Endothelial cell of umbilical vein (primary cell): ENCODE data around the gene ABHD18. TPM values are rescaled to one million over a fixed set of nuclear protein-coding genes. Genes with fewer than 3 reads are reported as not detected.

Experiments used
- BruUV-seq: library from RNA; stranded (reverse); fragments of 400-500 nt; replicated peaks from 2 replicates; lab custom pipeline; 2021; lab: Mats Ljungman, UMichigan
- CTCF ChIA-PET: fragments of 300-600, 350-600 bp; sonication (Branson Sonifier 250); formaldehyde crosslinking; loops from one replicate; lab custom pipeline; 2021; ENCODE audit warnings: antibody characterized with exemption, inconsistent platforms; lab: Charles Lee
- POLR2A ChIA-PET: fragments of 300-600, 350-600 bp; sonication (Branson Sonifier 250); formaldehyde crosslinking; loops from one replicate; lab custom pipeline; 2021; ENCODE audit warnings: antibody characterized with exemption, inconsistent platforms; lab: Charles Lee
- DNase-seq: peaks from one replicate; pipeline ENCODE4 v3.0.0-alpha.2; 2011; ENCODE audit warnings: low read depth, low spot score
- FAIRE-seq: peaks from 2 replicates; lab custom pipeline; 2011; peaks lifted over from hg19 to GRCh38; lab: Jason Lieb, UNC
- H2AFZ ChIP-seq: 2 replicates; pipeline ENCODE4 v1.6.0; 2012; ENCODE audit warnings: low read depth, low read length, control low read depth, inconsistent platforms
- H3K27ac ChIP-seq: 2 replicates; pipeline ENCODE4 v1.5.1; 2011; ENCODE audit warnings: low read depth, mild to moderate bottlenecking, control low read depth, low read length, moderate library complexity; ENCODE audit not compliant: insufficient read depth
- H3K27me3 ChIP-seq, 2 experiments: 2 replicates each; pipeline versions ENCODE4 v1.6.0 to v1.6.1; 2011; ENCODE audit warnings: low read length in 2 of 2, mixed read lengths in 1 of 2; ENCODE audit not compliant: control insufficient read depth in 2 of 2, insufficient read depth in 2 of 2
- H3K36me3 ChIP-seq, 2 experiments: 2 replicates in 1 of 2; 3 replicates in 1 of 2; pipeline ENCODE4 v1.5.1; 2011; ENCODE audit warnings: low read length in 2 of 2, mild to moderate bottlenecking in 1 of 2, moderate library complexity in 1 of 2; ENCODE audit not compliant: control insufficient read depth in 2 of 2, insufficient read depth in 2 of 2; ENCODE audit errors: extremely low read depth in 1 of 2
- H3K4me1 ChIP-seq: 3 replicates; pipeline ENCODE4 v1.5.1; 2011; ENCODE audit warnings: mild to moderate bottlenecking, low read length; ENCODE audit not compliant: control insufficient read depth, insufficient read depth; ENCODE audit errors: extremely low read depth
- H3K4me2 ChIP-seq: 2 replicates; pipeline ENCODE4 v1.6.1; 2011; ENCODE audit warnings: low read length, control low read depth, mixed read lengths; ENCODE audit not compliant: insufficient read depth
- H3K4me3 ChIP-seq, 3 experiments: fragments of 200-600 bp in 1 of 3; sonication (generic), shearing (Covaris generic) in 1 of 3; replicated peaks in 1 of 3; 2 replicates each; pipeline ENCODE4 v1.5.1; 2011 to 2016; ENCODE audit warnings: control low read depth in 3 of 3, low read length in 3 of 3, mild to moderate bottlenecking in 2 of 3, inconsistent platforms in 1 of 3, low read depth in 1 of 3, moderate library complexity in 1 of 3; ENCODE audit not compliant: insufficient read depth in 1 of 3
- H3K79me2 ChIP-seq: 2 replicates; pipeline ENCODE4 v1.6.0; 2012; ENCODE audit warnings: low read length, inconsistent platforms; ENCODE audit not compliant: control insufficient read depth, insufficient read depth
- H3K9ac ChIP-seq: replicated peaks from 2 replicates; pipeline ENCODE3; 2011; ENCODE audit warnings: low read length, control low read depth; ENCODE audit not compliant: insufficient read depth; ENCODE audit errors: extremely low read depth
- H3K9me1 ChIP-seq: replicated peaks from 3 replicates; pipeline ENCODE4 v1.6.0; 2011; ENCODE audit warnings: mild to moderate bottlenecking, low read length; ENCODE audit not compliant: control insufficient read depth, insufficient read depth; ENCODE audit errors: extremely low read depth
- H3K9me3 ChIP-seq: replicated peaks from 2 replicates; pipeline ENCODE4 v1.5.1; 2012; ENCODE audit warnings: low read length, inconsistent platforms; ENCODE audit not compliant: control insufficient read depth, insufficient read depth
- H4K20me1 ChIP-seq: replicated peaks from 2 replicates; pipeline ENCODE3; 2011; ENCODE audit warnings: mild to moderate bottlenecking, low read length; ENCODE audit not compliant: control insufficient read depth, insufficient read depth; ENCODE audit errors: extremely low read depth
- CTCF ChIP-seq, 2 donors: IDR thresholded peaks; 1 replicate in 1 of 2; 2 replicates in 1 of 2; pipeline ENCODE4 v1.5.1; 2011; ENCODE audit warnings: low read length in 2 of 2, mild to moderate bottlenecking in 2 of 2, moderate library complexity in 2 of 2, control low read depth in 1 of 2, inconsistent platforms in 1 of 2, low read depth in 1 of 2; ENCODE audit not compliant: insufficient read depth in 1 of 2; ENCODE audit errors: extremely low read depth in 1 of 2
- EZH2 ChIP-seq: IDR thresholded peaks from 2 replicates; pipeline ENCODE4 v1.6.1; 2012; ENCODE audit warnings: borderline replicate concordance, low read depth, mild to moderate bottlenecking, moderate library complexity, low read length, inconsistent platforms; ENCODE audit not compliant: severe bottlenecking
- FOS ChIP-seq: IDR thresholded peaks from 2 replicates; pipeline ENCODE4 v1.6.1; 2011; ENCODE audit warnings: mild to moderate bottlenecking, low read length, moderate library complexity, borderline replicate concordance; ENCODE audit not compliant: insufficient read depth
- GATA2 ChIP-seq: IDR thresholded peaks from 2 replicates; pipeline ENCODE4 v1.7.0; 2011; ENCODE audit warnings: low read depth, mild to moderate bottlenecking, moderate library complexity, mixed read lengths, low read length; ENCODE audit not compliant: insufficient read length, insufficient read depth
- JUN ChIP-seq: IDR thresholded peaks from 2 replicates; pipeline ENCODE4 v1.6.1; 2011; ENCODE audit warnings: borderline replicate concordance, low read depth; ENCODE audit not compliant: insufficient read length, insufficient read depth
- MAX ChIP-seq: IDR thresholded peaks from 2 replicates; pipeline ENCODE4 v1.6.1; 2011; ENCODE audit not compliant: insufficient read depth, insufficient read length
- MYC ChIP-seq: IDR thresholded peaks from one replicate; pipeline ENCODE4 v1.6.1; 2011; ENCODE audit warnings: mild to moderate bottlenecking, low read depth, low read length
- POLR2A ChIP-seq: IDR thresholded peaks from 2 replicates; pipeline ENCODE4 v1.6.1; 2012; ENCODE audit warnings: low read depth, mild to moderate bottlenecking, control low read depth, low read length
- POLR2AphosphoS5 ChIP-seq: IDR thresholded peaks from 2 replicates; pipeline ENCODE4 v1.6.1; 2012; ENCODE audit warnings: low read depth, mild to moderate bottlenecking, control low read depth, low read length, moderate library complexity; ENCODE audit not compliant: insufficient read depth
- dilution Hi-C: fragments of 300-500 bp; cut with MboI; formaldehyde crosslinking; loops from one replicate; pipeline ENCODE4 v1.15.0; 2019; ENCODE audit warnings: low sequenced_read_pairs; ENCODE audit not compliant: extremely low pct_ligation_motif_present
- intact Hi-C: fragments of 100-400 bp; cut with micrococcal nuclease; formaldehyde crosslinking; loops from one replicate; pipeline ENCODE4 v1.10.0; 2022
- polyA plus RNA-seq, 4 experiments: library from polyadenylated mRNA; depleted of rRNA in 3 of 4; stranded (reverse) in 3 of 4; unstranded in 1 of 4; fragments of >200 nt; gene quantifications; 2 replicates each; pipeline versions ENCODE4 v1.2.1 to v1.2.3, GENCODE V29; 2011 to 2012; ENCODE audit warnings: missing spikeins in 1 of 4
- total RNA-seq: library from RNA; stranded (reverse); gene quantifications from 2 replicates; pipeline ENCODE4 v1.2.3, GENCODE V29; 2021

ABHD18 gene
- total and polyA plus RNA-seq, 2 donors (not counting 3 experiments of a cell fraction or from before 2014, with no cell fraction given) = 2.4 to 9.1 TPM

- H3K4me1 ChIP-seq = no peaks in the 10 kb centered on the region
- no peak overlapping the region for H3K4me3 ChIP-seq
- FAIRE-seq = no peak
- ChIA-PET CTCF (no interaction called here), POLR2A (no interaction called here)
- H3K9ac ChIP-seq = no peak overlapping the region
- BruUV-seq = no TSS peak
- dilution Hi-C loops (no loop called here), intact Hi-C loops (no loop called here)
- TF ChIP-seq GATA2 (no peak), EZH2 (no peak), JUN (no peak)
- no peaks in the 10 kb centered on the region for H3K9me1 ChIP-seq
- no peak overlapping the region for H3K27ac ChIP-seq
- H3K79me2 ChIP-seq = no peaks in the 10 kb centered on the region
- H4K20me1 ChIP-seq = no peaks in the 10 kb centered on the region
- H3K27me3 ChIP-seq = no peaks in the 10 kb centered on the region
- no peak for DNase-seq
- peaks cover 0 to 2% of the 10 kb centered on the region in 2 experiments for H3K36me3 ChIP-seq
- H2AFZ ChIP-seq = no peak overlapping the region
- H3K4me2 ChIP-seq = no peak overlapping the region
- H3K9me3 ChIP-seq = no peaks in the 10 kb centered on the region
These were observed 64.7 kb downstream of the ABHD18 start for GRCh38 chr4:128029907-128030306.

GRCh38 chr4:128031756-128032384 is 66.7 kb downstream of the ABHD18 start:
- ChIA-PET POLR2A (no interaction called here), CTCF (interaction anchor here (1.0 to 1.1 kb wide), 2 partner anchors 26 to 431 kb away, joined by 3 read pairs; no protein-coding TSS in a partner anchor)
- no peak overlapping the region for H2AFZ ChIP-seq
- H3K27me3 ChIP-seq = no peaks in the 10 kb centered on the region
- no peak overlapping the region for H3K4me3 ChIP-seq
- H3K4me2 ChIP-seq = no peak overlapping the region
- FAIRE-seq = no peak
- no peaks in the 10 kb centered on the region for H3K4me1 ChIP-seq
- no peaks in the 10 kb centered on the region for H3K9me1 ChIP-seq
- no TSS peak for BruUV-seq
- no peaks in the 10 kb centered on the region for H3K79me2 ChIP-seq
- H3K9ac ChIP-seq = no peak overlapping the region
- H3K27ac ChIP-seq = no peak overlapping the region
- H3K9me3 ChIP-seq = no peaks in the 10 kb centered on the region
- no peak for DNase-seq
- intact Hi-C loops (no loop called here), dilution Hi-C loops (no loop called here)
- no peak for TF ChIP-seq FOS
- no peak for TF ChIP-seq MAX
- TF ChIP-seq POLR2AphosphoS5 = no peak
- no peak for TF ChIP-seq EZH2
- TF ChIP-seq GATA2 = no peak
- no peak for TF ChIP-seq POLR2A
- TF ChIP-seq CTCF (IDR thresholded peaks at IDR 0.05; ENCODE audit: extremely low read depth in 1 of 2, insufficient read depth in 1 of 2, low read depth in 1 of 2, low read length in 2 of 2) = no peak
- no peak for TF ChIP-seq JUN
- no peak for TF ChIP-seq MYC
- H3K36me3 ChIP-seq = peaks cover 0 to 2% of the 10 kb centered on the region in 2 experiments
- no peaks in the 10 kb centered on the region for H4K20me1 ChIP-seq
